ENCODE measurements around the gene HNF4A. TPM values are rescaled to one million over a fixed set of nuclear protein-coding genes. Genes with fewer than 3 reads are reported as not detected.
A peak's percentile ranks its signal among the peaks of the same experiment; 100 is the strongest.

HNF4A gene
- total and polyA plus RNA-seq, 2 of the 13 experiments (the other 11 are each of a cell fraction or from before 2014, with no cell fraction given), result 80.9 to 169 TPM

GRCh38 chr20:44392776-44393607, 37.5 kb downstream of the HNF4A start (continued):
- TF ChIP-seq, protein P1, sequence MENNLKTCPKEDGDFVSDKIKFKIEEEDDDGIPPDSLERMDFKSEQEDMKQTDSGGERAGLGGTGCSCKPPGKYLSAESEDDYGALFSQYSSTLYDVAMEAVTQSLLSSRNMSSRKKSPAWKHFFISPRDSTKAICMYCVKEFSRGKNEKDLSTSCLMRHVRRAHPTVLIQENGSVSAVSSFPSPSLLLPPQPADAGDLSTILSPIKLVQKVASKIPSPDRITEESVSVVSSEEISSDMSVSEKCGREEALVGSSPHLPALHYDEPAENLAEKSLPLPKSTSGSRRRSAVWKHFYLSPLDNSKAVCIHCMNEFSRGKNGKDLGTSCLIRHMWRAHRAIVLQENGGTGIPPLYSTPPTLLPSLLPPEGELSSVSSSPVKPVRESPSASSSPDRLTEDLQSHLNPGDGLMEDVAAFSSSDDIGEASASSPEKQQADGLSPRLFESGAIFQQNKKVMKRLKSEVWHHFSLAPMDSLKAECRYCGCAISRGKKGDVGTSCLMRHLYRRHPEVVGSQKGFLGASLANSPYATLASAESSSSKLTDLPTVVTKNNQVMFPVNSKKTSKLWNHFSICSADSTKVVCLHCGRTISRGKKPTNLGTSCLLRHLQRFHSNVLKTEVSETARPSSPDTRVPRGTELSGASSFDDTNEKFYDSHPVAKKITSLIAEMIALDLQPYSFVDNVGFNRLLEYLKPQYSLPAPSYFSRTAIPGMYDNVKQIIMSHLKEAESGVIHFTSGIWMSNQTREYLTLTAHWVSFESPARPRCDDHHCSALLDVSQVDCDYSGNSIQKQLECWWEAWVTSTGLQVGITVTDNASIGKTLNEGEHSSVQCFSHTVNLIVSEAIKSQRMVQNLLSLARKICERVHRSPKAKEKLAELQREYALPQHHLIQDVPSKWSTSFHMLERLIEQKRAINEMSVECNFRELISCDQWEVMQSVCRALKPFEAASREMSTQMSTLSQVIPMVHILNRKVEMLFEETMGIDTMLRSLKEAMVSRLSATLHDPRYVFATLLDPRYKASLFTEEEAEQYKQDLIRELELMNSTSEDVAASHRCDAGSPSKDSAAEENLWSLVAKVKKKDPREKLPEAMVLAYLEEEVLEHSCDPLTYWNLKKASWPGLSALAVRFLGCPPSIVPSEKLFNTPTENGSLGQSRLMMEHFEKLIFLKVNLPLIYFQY (CRISPR knock-in tag; IDR thresholded peaks at IDR 0.05; ENCODE audit: borderline replicate concordance), result 0 out of 2 replicates have a peak, but pooled peaks have one; percentile 17
- no peak for TF ChIP-seq TCF7 (IDR thresholded peaks at IDR 0.05; ENCODE audit: low read depth)
- TF ChIP-seq, protein P2, sequence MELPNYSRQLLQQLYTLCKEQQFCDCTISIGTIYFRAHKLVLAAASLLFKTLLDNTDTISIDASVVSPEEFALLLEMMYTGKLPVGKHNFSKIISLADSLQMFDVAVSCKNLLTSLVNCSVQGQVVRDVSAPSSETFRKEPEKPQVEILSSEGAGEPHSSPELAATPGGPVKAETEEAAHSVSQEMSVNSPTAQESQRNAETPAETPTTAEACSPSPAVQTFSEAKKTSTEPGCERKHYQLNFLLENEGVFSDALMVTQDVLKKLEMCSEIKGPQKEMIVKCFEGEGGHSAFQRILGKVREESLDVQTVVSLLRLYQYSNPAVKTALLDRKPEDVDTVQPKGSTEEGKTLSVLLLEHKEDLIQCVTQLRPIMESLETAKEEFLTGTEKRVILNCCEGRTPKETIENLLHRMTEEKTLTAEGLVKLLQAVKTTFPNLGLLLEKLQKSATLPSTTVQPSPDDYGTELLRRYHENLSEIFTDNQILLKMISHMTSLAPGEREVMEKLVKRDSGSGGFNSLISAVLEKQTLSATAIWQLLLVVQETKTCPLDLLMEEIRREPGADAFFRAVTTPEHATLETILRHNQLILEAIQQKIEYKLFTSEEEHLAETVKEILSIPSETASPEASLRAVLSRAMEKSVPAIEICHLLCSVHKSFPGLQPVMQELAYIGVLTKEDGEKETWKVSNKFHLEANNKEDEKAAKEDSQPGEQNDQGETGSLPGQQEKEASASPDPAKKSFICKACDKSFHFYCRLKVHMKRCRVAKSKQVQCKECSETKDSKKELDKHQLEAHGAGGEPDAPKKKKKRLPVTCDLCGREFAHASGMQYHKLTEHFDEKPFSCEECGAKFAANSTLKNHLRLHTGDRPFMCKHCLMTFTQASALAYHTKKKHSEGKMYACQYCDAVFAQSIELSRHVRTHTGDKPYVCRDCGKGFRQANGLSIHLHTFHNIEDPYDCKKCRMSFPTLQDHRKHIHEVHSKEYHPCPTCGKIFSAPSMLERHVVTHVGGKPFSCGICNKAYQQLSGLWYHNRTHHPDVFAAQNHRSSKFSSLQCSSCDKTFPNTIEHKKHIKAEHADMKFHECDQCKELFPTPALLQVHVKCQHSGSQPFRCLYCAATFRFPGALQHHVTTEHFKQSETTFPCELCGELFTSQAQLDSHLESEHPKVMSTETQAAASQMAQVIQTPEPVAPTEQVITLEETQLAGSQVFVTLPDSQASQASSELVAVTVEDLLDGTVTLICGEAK (IDR thresholded peaks at IDR 0.05), result no peak
- TF ChIP-seq, protein P2 (CRISPR knock-in tag; IDR thresholded peaks at IDR 0.05), result 0 out of 2 replicates have a peak, but pooled peaks have one; percentile 74
- peak; percentile 93 for TF ChIP-seq ESRRA (CRISPR knock-in tag; IDR thresholded peaks at IDR 0.05; ENCODE audit: low read depth)
- TF ChIP-seq RFX5 (IDR thresholded peaks at IDR 0.05; ENCODE audit: low read depth, low read length), result no peak
- TF ChIP-seq CAMTA2 (CRISPR knock-in tag; IDR thresholded peaks at IDR 0.05; ENCODE audit: borderline replicate concordance), result peak; percentile 72; the same call in 1 of the 2 replicates
- no peak for TF ChIP-seq CCAR2 (optimal IDR thresholded peaks at IDR 0.05; ENCODE audit: low read depth, low read length)
- TF ChIP-seq PAWR (CRISPR knock-in tag; IDR thresholded peaks at IDR 0.05; ENCODE audit: borderline replicate concordance), result no peak
- no peak for TF ChIP-seq ZBTB1 (CRISPR knock-in tag; IDR thresholded peaks at IDR 0.05; ENCODE audit: borderline replicate concordance)
- no peak for TF ChIP-seq SKI (IDR thresholded peaks at IDR 0.05; ENCODE audit: partially characterized antibody)
- TF ChIP-seq, protein P3, sequence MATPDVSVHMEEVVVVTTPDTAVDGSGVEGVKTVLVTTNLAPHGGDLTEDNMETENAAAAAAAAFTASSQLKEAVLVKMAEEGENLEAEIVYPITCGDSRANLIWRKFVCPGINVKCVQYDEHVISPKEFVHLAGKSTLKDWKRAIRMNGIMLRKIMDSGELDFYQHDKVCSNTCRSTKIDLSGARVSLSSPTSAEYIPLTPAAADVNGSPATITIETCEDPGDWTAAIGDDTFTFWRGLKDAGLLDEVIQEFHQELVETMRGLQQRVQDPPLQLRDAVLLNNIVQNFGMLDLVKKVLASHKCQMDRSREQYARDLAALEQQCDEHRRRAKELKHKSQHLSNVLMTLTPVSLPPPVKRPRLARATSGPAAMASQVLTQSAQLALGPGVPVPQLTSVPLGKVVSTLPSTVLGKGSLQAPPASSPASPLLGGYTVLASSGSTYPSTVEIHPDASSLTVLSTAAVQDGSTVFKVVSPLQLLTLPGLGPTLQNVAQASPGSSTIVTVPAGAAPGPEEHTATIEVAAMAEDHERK (CRISPR knock-in tag; IDR thresholded peaks at IDR 0.05; ENCODE audit: low read depth), result 0 out of 2 replicates have a peak, but pooled peaks have one; percentile 27
